ENCODE data around the gene CD226. TPM values are rescaled to one million over a fixed set of nuclear protein-coding genes. Genes with fewer than 3 reads are reported as not detected.

Gene CD226
- total RNA-seq, 6 donors from 2014 or later = 3.3 to 26.5 (median 5.5) TPM

GRCh38 chr18:69813559-69813958 is 134.1 kb downstream of the CD226 start:
- H3K27me3 ChIP-seq = no peaks in the 10 kb centered on the region
- no peaks in the 10 kb centered on the region for H3K9me3 ChIP-seq
- TF ChIP-seq EP300 (IDR thresholded peaks at IDR 0.05) = no peak
- no peak for TF ChIP-seq POLR2A (IDR thresholded peaks at IDR 0.05)
- TF ChIP-seq POLR2AphosphoS5 (IDR thresholded peaks at IDR 0.05) = no peak
- TF ChIP-seq, protein P1, sequence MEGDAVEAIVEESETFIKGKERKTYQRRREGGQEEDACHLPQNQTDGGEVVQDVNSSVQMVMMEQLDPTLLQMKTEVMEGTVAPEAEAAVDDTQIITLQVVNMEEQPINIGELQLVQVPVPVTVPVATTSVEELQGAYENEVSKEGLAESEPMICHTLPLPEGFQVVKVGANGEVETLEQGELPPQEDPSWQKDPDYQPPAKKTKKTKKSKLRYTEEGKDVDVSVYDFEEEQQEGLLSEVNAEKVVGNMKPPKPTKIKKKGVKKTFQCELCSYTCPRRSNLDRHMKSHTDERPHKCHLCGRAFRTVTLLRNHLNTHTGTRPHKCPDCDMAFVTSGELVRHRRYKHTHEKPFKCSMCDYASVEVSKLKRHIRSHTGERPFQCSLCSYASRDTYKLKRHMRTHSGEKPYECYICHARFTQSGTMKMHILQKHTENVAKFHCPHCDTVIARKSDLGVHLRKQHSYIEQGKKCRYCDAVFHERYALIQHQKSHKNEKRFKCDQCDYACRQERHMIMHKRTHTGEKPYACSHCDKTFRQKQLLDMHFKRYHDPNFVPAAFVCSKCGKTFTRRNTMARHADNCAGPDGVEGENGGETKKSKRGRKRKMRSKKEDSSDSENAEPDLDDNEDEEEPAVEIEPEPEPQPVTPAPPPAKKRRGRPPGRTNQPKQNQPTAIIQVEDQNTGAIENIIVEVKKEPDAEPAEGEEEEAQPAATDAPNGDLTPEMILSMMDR (IDR thresholded peaks at IDR 0.05) = no peak
- DNase-seq = no peak
- no peak overlapping the region for H3K27ac ChIP-seq
- no peak for ATAC-seq (ENCODE audit: low FRiP score in 2 of 2)
- no peaks in the 10 kb centered on the region for H3K36me3 ChIP-seq
- H3K4me3 ChIP-seq = no peak overlapping the region
- 72 to 89% methylated on average over 1 of the region's 1 CpG for whole genome bisulfite sequencing, 2 donors
- H3K4me1 ChIP-seq = no peaks in the 10 kb centered on the region

DNA sequence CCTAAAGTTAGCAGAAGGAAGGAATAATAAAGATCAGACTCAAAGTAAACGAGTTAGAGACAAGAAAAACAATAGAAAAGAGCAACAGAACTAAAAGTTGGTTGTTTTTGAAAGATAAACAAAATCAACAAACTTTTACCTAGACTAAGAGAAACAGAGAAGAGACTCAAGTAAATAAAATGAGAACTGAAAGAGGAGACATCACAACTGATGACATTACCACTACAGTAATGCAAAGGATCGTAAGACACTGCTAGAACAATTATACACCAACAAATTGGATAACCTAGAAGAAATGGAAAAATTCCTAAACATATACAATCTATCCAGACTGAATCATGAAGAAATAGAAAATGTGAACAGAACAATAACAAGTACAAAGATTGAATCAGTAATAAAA is 139.3 kb downstream of the CD226 start:
- H3K36me3 ChIP-seq = no peaks in the 10 kb centered on the region
- DNase-seq = no peak
- H3K4me1 ChIP-seq = no peaks in the 10 kb centered on the region
- ATAC-seq (ENCODE audit: low FRiP score in 2 of 2) = no peak
- H3K9me3 ChIP-seq = no peaks in the 10 kb centered on the region
- no peak overlapping the region for H3K4me3 ChIP-seq
- TF ChIP-seq POLR2AphosphoS5 (IDR thresholded peaks at IDR 0.05) (no peak), EP300 (IDR thresholded peaks at IDR 0.05) (no peak), POLR2A (IDR thresholded peaks at IDR 0.05) (no peak)
- TF ChIP-seq, protein P1 (IDR thresholded peaks at IDR 0.05) = no peak
- H3K27me3 ChIP-seq = no peaks in the 10 kb centered on the region
- no peak overlapping the region for H3K27ac ChIP-seq
- WGBS, 2 donors = 72 to 78% methylated on average over 2 of the region's 2 CpGs

DNA sequence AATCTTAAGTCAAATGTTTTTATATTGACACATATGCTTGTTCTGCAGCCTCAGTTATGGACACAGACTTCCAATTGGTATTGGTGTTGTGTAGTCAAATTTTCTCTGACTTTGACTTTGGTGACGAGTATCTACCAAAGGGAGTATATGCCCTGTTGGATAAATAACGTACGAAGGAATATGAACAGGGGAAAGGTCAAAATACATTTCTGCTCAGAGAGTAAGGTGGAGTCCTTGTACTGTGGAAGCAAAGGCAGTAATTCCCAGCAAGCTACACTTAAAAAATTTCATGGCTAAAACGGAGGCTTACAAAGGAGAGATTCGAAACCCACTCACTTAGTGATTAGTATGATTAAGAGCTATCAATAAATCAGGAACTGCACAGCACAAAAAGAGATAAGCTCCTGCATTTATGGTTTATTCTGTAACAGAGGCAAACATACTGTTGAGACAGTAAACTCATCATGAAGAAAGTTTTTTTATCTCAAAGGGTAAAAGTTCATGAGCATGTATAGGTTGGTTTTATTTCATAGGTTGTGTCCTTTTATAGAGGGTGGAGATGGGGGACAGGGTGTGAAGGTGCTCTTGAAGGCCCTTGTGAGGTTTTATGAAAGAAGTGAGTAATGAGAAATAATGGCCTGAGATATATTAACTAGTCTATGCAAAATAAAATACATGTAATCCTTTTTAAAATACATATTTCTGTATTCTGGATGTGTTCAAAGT is 142.7 kb downstream of the CD226 start:
- Histone ChIP-seq H3K9me3 (no peaks in the 10 kb centered on the region), H3K36me3 (no peaks in the 10 kb centered on the region), H3K4me1 (no peaks in the 10 kb centered on the region), H3K27ac (no peak overlapping the region), H3K27me3 (no peaks in the 10 kb centered on the region), H3K4me3 (no peak overlapping the region)
- 89 to 90% methylated on average over 5 of the region's 5 CpGs for WGBS, 2 donors
- ATAC-seq (ENCODE audit: low FRiP score in 2 of 2) (no peak), DNase-seq (no peak)
- TF ChIP-seq POLR2A (IDR thresholded peaks at IDR 0.05) (no peak), POLR2AphosphoS5 (IDR thresholded peaks at IDR 0.05) (no peak), EP300 (IDR thresholded peaks at IDR 0.05) (no peak)
- TF ChIP-seq, protein P1 (IDR thresholded peaks at IDR 0.05) = no peak
